AG04450 (cell line): Measurements from ENCODE around the gene CDX1. TPM values are rescaled to one million over a fixed set of nuclear protein-coding genes. Genes with fewer than 3 reads are reported as not detected.

ENCODE experiments used
- CTCF ChIA-PET: fragments of 300-600, 350-600 bp; formaldehyde crosslinking; extraction: SDS; loops from one replicate; lab custom pipeline; 2022; ENCODE audit warnings: antibody characterized with exemption, inconsistent platforms; lab: Charles Lee
- POLR2A ChIA-PET: fragments of 350-600 bp; formaldehyde crosslinking; extraction: SDS; loops from one replicate; lab custom pipeline; 2021; ENCODE audit warnings: antibody characterized with exemption, inconsistent platforms; lab: Yijun Ruan, JAX
- DNase-seq: peaks from one replicate; pipeline ENCODE4 v3.0.0-alpha.2; 2011; ENCODE audit warnings: low read depth, low spot score
- H3K27ac ChIP-seq: one replicate; pipeline ENCODE4 v1.5.1; 2012; ENCODE audit warnings: low read depth, low read length, control low read depth
- H3K27me3 ChIP-seq: one replicate; pipeline ENCODE4 v1.6.0; 2012; ENCODE audit warnings: low read length; ENCODE audit not compliant: control insufficient read depth, insufficient read depth
- H3K4me3 ChIP-seq: 2 replicates; pipeline ENCODE4 v1.5.1; 2011; ENCODE audit warnings: mild to moderate bottlenecking, low read depth, low read length, control low read depth
- H3K9me3 ChIP-seq: 2 replicates; pipeline ENCODE4 v1.5.1; 2012; ENCODE audit warnings: low read length; ENCODE audit not compliant: control insufficient read depth, insufficient read depth
- polyA plus RNA-seq: library from polyadenylated mRNA; depleted of rRNA; stranded (reverse); fragments of >200 nt; gene quantifications from 2 replicates; pipeline ENCODE4 v1.2.3, GENCODE V29; 2011
- TF ChIP-seq, protein P1 (sequence below): IDR thresholded peaks from 2 replicates; pipeline ENCODE4 v1.5.1; 2011; ENCODE audit warnings: low read depth, low read length, control low read depth, inconsistent platforms

Gene CDX1
- polyA plus RNA-seq, 1 experiment: 0.30 TPM

DNA sequence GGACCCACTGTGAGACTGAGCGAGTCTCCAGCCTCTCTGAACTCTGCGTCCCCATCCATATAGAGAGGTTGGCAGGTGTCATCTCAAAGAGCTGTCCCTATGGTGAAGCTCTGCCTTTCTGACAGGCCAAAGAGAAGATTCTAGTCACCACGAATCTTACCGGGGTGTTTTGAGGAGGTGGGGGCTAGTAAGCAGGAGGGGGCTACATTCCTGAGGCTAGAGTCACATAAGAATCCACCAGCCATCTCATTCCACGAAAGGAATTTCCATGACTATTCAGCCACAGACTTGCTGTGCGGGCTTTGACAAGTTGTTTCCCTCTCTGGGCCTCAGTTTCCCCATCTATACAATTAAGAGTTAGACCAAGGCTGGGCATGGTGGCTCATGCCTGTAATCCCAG is 27.2 kb upstream of the CDX1 start:
- POLR2A ChIA-PET: interaction anchor here (1.2 to 4.0 kb wide), 7 partner anchors 16 to 295 kb away, joined by 3 to 31 read pairs (median 3); partner anchors contain the start of gene PDGFRB
- TF ChIP-seq, protein P1, sequence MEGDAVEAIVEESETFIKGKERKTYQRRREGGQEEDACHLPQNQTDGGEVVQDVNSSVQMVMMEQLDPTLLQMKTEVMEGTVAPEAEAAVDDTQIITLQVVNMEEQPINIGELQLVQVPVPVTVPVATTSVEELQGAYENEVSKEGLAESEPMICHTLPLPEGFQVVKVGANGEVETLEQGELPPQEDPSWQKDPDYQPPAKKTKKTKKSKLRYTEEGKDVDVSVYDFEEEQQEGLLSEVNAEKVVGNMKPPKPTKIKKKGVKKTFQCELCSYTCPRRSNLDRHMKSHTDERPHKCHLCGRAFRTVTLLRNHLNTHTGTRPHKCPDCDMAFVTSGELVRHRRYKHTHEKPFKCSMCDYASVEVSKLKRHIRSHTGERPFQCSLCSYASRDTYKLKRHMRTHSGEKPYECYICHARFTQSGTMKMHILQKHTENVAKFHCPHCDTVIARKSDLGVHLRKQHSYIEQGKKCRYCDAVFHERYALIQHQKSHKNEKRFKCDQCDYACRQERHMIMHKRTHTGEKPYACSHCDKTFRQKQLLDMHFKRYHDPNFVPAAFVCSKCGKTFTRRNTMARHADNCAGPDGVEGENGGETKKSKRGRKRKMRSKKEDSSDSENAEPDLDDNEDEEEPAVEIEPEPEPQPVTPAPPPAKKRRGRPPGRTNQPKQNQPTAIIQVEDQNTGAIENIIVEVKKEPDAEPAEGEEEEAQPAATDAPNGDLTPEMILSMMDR: no peak
- Histone ChIP-seq H3K27ac (peak overlapping the region; percentile 100), H3K27me3 (no peaks in the 10 kb centered on the region), H3K9me3 (no peaks in the 10 kb centered on the region; the same call in 1 of the 2 replicates), H3K4me3 (peak overlapping the region; percentile 38)
- CTCF ChIA-PET: interaction anchor here (1.1 to 1.9 kb wide), 4 partner anchors 9 to 212 kb away, joined by 4 to 8 read pairs (median 6); no protein-coding TSS in a partner anchor
- DNase-seq: peak; percentile 70

DNA sequence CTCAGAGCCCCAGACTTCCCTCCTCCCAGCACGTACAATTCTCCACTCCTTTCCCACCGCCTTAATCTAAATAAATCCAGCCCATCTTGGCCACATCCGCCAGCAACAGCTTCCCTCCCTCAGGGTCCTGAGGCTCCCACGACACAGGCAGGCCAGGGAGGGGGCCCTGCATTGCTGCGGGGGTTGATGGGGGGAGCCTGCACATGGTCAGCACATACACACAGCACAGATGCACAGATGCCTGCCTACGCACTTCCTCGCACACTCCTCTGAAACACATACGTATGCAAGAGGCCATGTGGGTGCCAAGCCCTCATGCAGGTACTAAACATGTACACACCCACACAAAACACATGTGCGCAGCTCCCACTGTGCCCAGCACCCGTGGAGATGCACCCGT is 25.7 kb upstream of the CDX1 start:
- H3K4me3 ChIP-seq: 0 out of 2 replicates have a peak overlapping the region, but pooled peaks have one; percentile 7
- TF ChIP-seq, protein P1: no peak
- peak; percentile 98 for DNase-seq
- ChIA-PET CTCF (no interaction called here), POLR2A (interaction anchor here (0.6 to 4.0 kb wide), 3 partner anchors 14 to 97 kb away, joined by 3 to 31 read pairs (median 8); partner anchors contain the start of gene PDGFRB)
- H3K27ac ChIP-seq: peak overlapping the region; percentile 100
- H3K9me3 ChIP-seq: no peaks in the 10 kb centered on the region; the same call in 1 of the 2 replicates
- no peaks in the 10 kb centered on the region for H3K27me3 ChIP-seq

DNA sequence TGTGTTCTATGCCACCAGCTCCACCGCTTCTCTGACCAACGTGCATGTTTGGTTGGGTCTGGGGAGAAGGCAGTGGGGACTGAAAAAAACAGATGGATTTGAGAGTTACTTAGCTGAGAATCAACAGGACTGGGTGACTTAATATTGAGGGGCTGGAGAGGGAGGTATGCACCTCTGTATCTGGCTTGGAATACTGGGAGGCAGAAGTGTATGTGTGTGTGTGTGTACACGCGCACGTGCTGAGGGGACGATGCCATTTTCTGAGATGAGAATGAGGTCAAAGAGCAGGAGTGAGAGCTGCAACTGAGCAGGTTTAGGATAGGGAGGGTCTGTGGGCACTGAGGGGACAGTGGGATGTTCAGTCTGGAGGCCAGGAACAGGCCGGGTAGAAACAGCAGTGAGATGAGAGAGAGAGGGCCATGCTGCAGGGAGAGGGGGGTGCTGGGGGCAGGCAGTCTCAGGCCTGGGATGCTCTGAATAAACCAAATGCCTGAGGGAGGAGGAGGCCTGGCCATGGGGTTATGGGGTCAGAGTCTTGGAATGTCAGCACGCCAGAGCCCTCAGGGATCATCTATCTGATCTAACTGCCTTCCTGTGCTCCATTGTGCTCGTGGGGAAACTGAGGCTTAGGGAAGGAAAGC is 24.9 kb upstream of the CDX1 start:
- Histone ChIP-seq H3K4me3 (no peak overlapping the region), H3K9me3 (no peaks in the 10 kb centered on the region; the same call in 1 of the 2 replicates), H3K27me3 (no peaks in the 10 kb centered on the region), H3K27ac (peak overlapping the region; percentile 100)
- TF ChIP-seq, protein P1: no peak
- POLR2A ChIA-PET: interaction anchor here (4.0 kb wide), 1 partner anchor 13 kb away, joined by 31 read pairs; the partner anchor contains the start of gene PDGFRB
- DNase-seq: peak; percentile 85
- CTCF ChIA-PET: no interaction called here

DNA sequence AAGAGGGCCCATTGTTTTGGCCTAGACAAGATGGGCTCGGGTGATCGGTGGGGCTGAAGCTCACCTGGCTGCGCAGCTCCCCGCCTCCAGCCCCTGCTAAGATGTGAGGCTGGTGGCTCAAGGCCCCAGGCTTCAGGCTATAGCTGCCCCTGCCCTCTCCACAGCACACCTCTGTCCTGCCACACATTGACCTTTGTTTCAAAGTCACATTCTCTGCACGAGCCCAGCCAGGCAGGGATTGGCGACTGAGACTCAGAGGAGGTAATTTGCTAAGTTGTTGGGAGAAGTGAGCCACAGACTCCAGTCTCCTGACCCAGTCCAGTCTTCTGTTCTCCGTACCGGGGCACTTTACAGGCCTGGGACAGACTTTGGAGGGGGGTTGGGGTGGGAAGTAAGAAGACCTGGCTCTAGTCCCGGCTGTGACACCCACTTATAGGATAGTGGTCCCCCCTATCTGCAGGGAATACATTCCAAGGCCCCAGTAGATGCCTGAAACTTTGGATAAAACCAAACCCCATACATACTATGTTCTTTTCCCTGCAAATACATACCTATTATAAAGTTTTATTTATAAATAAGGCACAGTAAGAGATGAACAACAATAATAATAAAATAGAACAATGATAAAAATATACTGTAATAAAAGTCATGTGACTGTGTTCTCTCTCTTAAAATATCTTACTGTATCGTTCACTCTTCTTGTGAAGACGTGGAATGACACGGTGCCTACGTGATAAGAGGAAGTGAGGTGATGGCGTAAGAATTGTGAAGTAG is 24.2 kb upstream of the CDX1 start:
- ChIA-PET POLR2A (interaction anchor here (0.9 to 1.7 kb wide), 5 partner anchors 9 to 30 kb away, joined by 3 to 10 read pairs (median 7); partner anchors contain the start of gene PDGFRB), CTCF (no interaction called here)
- H3K27ac ChIP-seq: peak overlapping the region; percentile 100
- DNase-seq: no peak
- TF ChIP-seq, protein P1: no peak
- H3K4me3 ChIP-seq: no peak overlapping the region
- no peaks in the 10 kb centered on the region for H3K9me3 ChIP-seq
- H3K27me3 ChIP-seq: no peaks in the 10 kb centered on the region
